DMS79 (cell line): ENCODE results near the gene UCP3.

Source experiments
- DNase-seq: peaks from one replicate; lab custom pipeline; 2025; lab: John Stamatoyannopoulos, UW

UCP3 gene

GRCh38 chr11:74018331-74019005, 9.6 kb upstream of the UCP3 start:
- no peak for DNase-seq

DNA sequence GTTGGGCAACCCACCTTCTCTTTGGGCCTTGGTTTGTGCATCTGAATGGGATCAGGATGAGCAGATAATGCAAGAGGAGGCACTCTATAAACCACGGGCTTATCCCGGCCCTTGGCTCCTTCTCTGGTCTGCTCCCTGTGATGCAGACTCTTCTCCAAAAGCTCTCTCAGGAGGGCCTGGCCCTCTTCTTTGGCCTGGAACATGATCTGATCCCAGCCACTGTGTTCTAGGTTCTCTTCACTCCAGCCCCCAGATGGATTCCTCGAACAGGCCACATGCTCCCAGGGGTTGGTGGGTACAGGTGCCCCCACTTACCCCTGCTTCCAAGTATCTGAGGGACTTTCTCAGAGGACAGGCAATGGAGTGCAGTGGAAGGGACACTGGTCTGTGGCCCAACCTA, 8.7 kb upstream of the UCP3 start:
- DNase-seq: no peak

- no peak for DNase-seq
Observed at GRCh38 chr11:74015919-74016684, 7.2 kb upstream of the UCP3 start.

- no peak for DNase-seq
Observed at GRCh38 chr11:74014880-74015279, 6.0 kb upstream of the UCP3 start.

DNA sequence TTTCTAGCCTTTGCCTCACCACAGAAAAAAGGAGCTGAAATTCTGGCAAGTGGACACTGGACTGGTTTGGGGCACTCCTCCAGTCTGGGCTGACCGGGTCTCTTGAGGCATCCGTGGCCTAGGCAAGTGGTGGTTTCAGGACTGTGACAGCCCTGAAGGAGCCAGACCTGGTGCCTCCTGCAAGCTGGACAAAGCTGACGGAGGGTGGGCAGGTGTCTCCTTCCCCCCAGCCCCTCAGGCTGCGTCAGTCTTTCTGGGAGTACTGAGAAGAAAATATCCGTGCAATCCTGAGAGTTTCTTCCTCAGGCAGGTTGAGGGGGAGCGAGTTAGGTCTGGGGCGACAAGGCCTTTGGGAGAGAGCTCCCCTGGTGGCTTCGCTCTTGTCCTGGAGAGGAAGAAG, 4.3 kb upstream of the UCP3 start:
- no peak for DNase-seq

DNA sequence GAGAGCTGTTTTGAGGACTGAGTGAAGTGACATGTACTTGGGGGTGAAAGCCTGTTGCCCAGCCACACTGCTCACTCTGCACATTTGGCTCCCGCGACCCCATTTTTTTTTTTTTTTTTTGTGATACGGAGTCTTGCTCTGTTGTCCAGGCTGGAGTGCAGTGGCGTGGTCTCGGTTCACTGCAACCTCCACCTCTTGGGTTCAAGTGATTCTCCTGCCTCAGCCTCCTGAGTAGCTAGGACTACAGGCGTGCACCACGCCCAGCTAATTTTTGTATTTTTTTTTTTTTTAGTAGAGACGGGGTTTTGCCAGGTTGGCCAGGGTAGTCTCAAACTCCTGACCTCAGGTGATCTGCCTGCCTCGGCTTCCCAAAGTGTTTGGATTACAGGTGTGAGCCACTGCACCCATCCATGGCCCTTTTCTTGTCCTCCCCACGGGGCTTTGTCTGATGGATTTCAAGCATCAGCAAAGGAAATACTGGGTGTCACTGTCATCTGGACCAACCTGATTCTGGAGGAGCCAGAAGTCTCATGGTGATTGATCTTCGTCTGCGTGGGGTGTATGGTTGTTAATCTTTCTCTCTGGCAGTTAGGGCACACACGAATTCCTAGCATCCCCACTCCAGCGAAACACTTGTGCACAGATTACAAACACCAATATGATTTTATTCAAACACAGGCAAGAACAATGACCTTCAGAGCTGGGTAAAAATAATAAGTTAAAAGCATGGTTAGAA, 3.4 kb upstream of the UCP3 start:
- no peak for DNase-seq

DNA sequence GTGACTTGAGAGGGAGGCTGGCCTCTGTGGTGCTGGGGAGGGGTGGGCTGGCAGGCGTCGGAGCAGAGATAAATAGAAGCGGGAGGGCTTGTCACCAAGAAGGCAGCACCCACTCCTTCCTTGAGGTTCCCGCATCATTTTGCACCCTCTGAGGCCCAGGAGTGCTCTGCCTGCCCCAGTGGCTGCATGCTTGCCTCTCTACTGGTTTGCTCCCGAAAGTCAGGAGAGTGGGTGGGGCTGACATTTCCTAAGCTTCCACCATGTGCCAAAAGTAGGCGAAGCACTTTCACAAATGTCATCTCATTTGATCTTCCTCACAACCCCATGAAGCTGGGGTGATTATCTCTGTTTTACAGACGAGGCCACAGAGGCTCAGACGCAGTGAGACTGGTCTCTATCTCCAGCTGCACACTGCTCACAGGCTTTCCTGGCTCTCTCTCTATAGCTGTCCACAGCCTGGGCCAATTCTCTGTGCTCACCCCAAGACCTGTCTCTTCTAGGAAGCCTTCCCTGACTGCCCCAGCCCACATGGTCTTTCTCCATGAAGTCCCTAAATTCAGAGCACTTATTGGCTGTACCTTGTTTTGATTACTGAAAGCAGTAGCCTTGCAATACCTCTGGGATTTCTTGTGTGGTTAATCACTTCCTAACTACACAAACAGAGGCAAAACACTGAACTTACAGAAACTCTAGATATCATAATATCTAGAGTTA, 2.6 kb upstream of the UCP3 start:
- no peak for DNase-seq

DNA sequence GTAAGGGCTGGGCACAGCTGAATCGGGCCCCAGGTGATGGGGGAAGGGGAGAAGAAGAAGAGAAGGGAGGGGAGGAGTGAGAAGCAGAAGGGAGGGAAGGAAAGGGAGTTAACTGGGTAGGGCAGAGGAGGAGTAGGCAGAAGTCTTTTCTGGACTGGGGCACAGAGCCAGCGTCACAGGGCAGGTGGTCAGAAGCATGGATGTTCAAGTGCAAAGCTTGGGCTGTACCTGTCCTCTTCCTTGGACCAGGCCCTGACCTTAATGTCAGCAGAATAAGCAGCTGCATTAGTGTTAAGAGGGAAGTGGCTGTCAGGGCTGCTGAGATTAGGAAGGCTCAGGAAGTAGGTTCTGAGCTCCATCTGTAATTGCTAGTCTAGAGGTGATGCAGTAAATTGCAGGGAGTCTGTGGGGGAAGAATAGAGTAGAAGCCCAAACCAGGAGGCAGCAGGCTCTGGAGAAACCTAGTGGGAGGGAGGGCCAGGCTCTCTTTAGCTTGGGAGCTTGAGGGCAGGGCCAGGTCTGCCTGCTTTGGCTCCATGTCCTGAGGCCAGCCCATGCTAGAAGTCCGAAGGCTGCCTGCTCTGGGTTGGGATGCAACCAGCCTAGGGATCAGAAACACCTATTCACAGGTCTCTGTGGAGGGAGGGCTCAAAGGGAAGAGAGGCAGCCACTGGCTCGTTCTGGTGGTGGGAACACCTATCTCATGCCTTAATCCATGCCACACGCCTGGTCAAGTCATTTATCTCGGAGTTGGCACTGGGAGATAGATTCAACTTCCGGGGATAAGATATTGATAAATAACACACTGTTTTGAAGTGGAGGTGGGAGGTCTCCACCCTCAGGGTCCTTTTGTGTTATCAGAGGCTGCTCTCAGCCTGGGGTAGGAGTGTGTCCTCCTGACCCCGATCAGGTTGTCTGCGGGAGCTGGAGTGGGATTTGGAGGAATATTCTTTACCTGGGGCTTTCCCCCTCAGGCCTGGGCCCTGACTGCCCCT, 1.7 kb upstream of the UCP3 start:
- DNase-seq: no peak

GRCh38 chr11:74009675-74010305, 905 bp upstream of the UCP3 start:
- DNase-seq: no peak

GRCh38 chr11:74009230-74009547, 304 bp upstream of the UCP3 start:
- no peak for DNase-seq

- no peak for DNase-seq
Observed at GRCh38 chr11:74007691-74008372, 1.1 kb downstream of the UCP3 start.

- no peak for DNase-seq
Observed at GRCh38 chr11:74006743-74007304, 2.1 kb downstream of the UCP3 start.

DNA sequence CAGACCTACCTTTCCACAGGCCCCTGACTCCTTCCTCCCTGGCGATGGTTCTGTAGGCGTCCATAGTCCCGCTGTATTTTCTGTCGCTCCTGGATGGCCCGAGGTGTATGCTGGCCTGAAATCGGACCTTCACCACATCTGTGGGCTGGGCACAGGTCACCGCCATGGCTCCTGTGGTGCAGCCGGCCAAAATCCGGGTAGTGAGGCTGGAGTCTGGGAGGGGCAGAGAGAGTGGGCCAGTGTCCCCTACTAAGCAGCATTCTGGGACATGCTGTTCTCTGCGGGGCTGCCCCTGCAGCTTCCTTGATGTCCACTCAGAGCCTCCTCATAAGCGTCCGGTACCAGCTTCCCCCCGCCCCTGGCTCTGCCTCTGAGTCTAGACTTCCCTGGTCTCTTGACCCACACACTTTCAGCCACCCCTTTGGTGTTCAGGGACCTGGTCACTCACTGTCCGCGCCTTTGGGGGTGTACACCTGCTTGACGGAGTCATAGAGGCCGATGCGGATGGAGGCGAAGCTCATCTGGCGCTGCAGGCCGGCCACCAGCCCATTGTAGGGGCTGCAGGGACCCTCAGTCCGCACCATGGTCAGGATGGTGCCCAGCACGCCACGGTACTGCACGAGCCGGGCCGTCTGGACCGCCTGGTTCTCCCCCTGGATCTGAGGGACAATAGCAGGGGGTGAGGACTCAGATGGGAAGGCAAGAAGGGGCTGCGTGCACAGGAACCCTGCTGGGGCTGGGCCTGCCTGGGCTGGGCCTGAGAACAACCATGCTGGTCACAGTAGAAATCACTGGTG, 3.0 kb downstream of the UCP3 start:
- no peak for DNase-seq

- DNase-seq: no peak
Observed at GRCh38 chr11:74004759-74005615, 3.9 kb downstream of the UCP3 start.

- no peak for DNase-seq
Observed at GRCh38 chr11:74004046-74004695, 4.7 kb downstream of the UCP3 start.

- no peak for DNase-seq
Observed at GRCh38 chr11:74002832-74003231, 6.1 kb downstream of the UCP3 start.

- DNase-seq: no peak
Observed at GRCh38 chr11:74001822-74002286, 7.0 kb downstream of the UCP3 start.
